Activated naive CD8-positive, alpha-beta T cell (primary cell): Measurements from ENCODE around the gene MAP3K8.
"Not testable (repeated sequence)": the region's sequence is repeated elsewhere in the genome, so short reads cannot be mapped to it uniquely, and the experiment has no call there.

Experiments used
- H3K27ac Mint-ChIP-seq: one replicate; pipeline ENCODE4 v1.8.0; 2021; ENCODE audit warnings: mixed read lengths
- H3K27me3 Mint-ChIP-seq: one replicate; pipeline ENCODE4 v1.8.0; 2021; ENCODE audit warnings: mixed read lengths
- H3K36me3 Mint-ChIP-seq: one replicate; pipeline ENCODE4 v1.8.0; 2021; ENCODE audit warnings: mixed read lengths
- H3K4me1 Mint-ChIP-seq: one replicate; pipeline ENCODE4 v1.8.0; 2021; ENCODE audit warnings: low read depth, mixed read lengths
- H3K4me3 Mint-ChIP-seq: one replicate; pipeline ENCODE4 v1.8.0; 2021; ENCODE audit warnings: mild to moderate bottlenecking, mixed read lengths
- H3K9me3 Mint-ChIP-seq: one replicate; pipeline ENCODE4 v1.8.0; 2021; ENCODE audit warnings: low read depth, mixed read lengths

The MAP3K8 gene

GRCh38 chr10:30453764-30454527, 20.0 kb downstream of the MAP3K8 start:
- H3K4me1 Mint-ChIP-seq, result peaks cover 20% of the 10 kb centered on the region
- H3K27ac Mint-ChIP-seq, result no peak overlapping the region
- H3K4me3 Mint-ChIP-seq, result no peak overlapping the region
- H3K9me3 Mint-ChIP-seq, result no peaks in the 10 kb centered on the region
- H3K36me3 Mint-ChIP-seq, result peaks cover 13% of the 10 kb centered on the region
- no peaks in the 10 kb centered on the region for H3K27me3 Mint-ChIP-seq

- H3K36me3 Mint-ChIP-seq, result peaks cover 9% of the 10 kb centered on the region
- no peak overlapping the region for H3K4me3 Mint-ChIP-seq
- H3K27me3 Mint-ChIP-seq, result no peaks in the 10 kb centered on the region
- H3K27ac Mint-ChIP-seq, result no peak overlapping the region
- peaks cover 20% of the 10 kb centered on the region for H3K4me1 Mint-ChIP-seq
- no peaks in the 10 kb centered on the region for H3K9me3 Mint-ChIP-seq
Observed at GRCh38 chr10:30454744-30455510, 20.9 kb downstream of the MAP3K8 start.

DNA sequence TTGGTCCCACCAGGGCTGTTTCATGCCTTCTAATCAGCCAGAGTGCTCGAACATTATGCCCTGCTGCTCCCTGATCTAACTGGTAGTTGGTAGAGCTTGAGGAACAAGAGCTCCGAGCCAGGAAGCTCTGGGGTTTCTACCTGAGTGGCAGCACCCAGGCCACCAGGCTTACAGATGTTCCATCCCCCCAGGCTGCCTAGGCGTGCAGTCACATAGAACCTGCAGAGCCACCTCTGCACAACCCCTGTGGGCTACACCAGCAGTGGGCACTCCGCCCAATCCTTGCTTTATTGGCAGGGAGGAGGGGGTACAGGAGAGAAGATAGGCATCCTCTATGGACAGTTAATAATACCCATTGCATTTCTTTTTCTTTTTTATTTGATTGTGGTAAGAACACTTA, 21.8 kb downstream of the MAP3K8 start:
- Mint-ChIP-seq H3K4me1 (peaks cover 20% of the 10 kb centered on the region), H3K9me3 (no peaks in the 10 kb centered on the region), H3K4me3 (peak overlapping the region; percentile 57), H3K36me3 (peaks cover 10% of the 10 kb centered on the region), H3K27me3 (no peaks in the 10 kb centered on the region), H3K27ac (peak overlapping the region; percentile 43)

- Mint-ChIP-seq H3K27ac (peak overlapping the region; percentile 43), H3K9me3 (no peaks in the 10 kb centered on the region), H3K4me1 (peaks cover 20% of the 10 kb centered on the region), H3K36me3 (peaks cover 12% of the 10 kb centered on the region), H3K4me3 (peak overlapping the region; percentile 57), H3K27me3 (no peaks in the 10 kb centered on the region)
Observed at GRCh38 chr10:30456266-30456665, 22.3 kb downstream of the MAP3K8 start.

- no peak overlapping the region for H3K27ac Mint-ChIP-seq
- H3K4me1 Mint-ChIP-seq, result peaks cover 20% of the 10 kb centered on the region
- no peaks in the 10 kb centered on the region for H3K27me3 Mint-ChIP-seq
- H3K9me3 Mint-ChIP-seq, result no peaks in the 10 kb centered on the region
- peaks cover 10% of the 10 kb centered on the region for H3K36me3 Mint-ChIP-seq
- H3K4me3 Mint-ChIP-seq, result no peak overlapping the region
Observed at GRCh38 chr10:30459283-30459682, 25.3 kb downstream of the MAP3K8 start.

DNA sequence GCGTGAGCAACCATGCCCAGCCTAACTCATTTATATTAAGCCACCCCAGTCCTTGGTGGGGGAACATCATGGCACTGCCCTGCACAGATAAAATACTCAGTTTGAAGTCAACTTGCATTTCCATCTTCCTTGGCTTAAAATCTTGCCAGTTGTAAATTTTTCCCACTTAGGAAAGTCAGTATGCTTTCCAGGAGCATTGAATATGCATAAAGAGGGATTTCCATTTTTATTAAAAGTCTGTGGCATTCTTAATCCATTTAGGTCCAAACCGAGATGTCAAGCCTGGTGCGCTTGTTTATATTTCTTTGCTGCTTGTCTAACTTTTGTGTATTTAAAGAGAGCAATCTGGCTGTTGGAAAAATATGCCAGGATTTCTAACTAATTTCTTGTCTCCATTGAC, 26.1 kb downstream of the MAP3K8 start:
- peaks cover 15% of the 10 kb centered on the region for H3K4me1 Mint-ChIP-seq
- H3K4me3 Mint-ChIP-seq, result no peak overlapping the region
- no peaks in the 10 kb centered on the region for H3K9me3 Mint-ChIP-seq
- H3K36me3 Mint-ChIP-seq, result peaks cover 10% of the 10 kb centered on the region
- no peaks in the 10 kb centered on the region for H3K27me3 Mint-ChIP-seq
- H3K27ac Mint-ChIP-seq, result no peak overlapping the region

DNA sequence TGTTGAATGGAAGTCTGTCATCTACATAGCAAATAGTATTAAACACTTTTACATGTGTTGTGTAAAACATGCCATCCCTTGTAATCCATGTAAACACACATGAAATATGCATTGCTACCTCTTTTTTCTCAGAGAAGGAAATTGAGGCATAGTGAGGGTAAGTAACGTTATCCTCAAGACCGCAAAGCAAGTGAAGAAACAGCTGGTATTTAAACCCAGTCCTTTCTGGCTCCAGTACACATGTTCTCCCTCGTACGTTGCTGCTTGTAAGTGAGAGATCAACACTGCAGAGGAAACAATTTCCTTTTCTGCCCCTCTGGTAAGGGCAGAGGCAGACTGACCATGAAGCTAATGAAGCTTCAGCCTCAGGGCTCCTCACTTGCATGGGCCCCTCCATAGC, 28.5 kb downstream of the MAP3K8 start:
- Mint-ChIP-seq H3K9me3 (no peaks in the 10 kb centered on the region), H3K4me3 (no peak overlapping the region), H3K27ac (no peak overlapping the region), H3K27me3 (no peaks in the 10 kb centered on the region), H3K36me3 (peaks cover 10% of the 10 kb centered on the region), H3K4me1 (peaks cover 1% of the 10 kb centered on the region)

DNA sequence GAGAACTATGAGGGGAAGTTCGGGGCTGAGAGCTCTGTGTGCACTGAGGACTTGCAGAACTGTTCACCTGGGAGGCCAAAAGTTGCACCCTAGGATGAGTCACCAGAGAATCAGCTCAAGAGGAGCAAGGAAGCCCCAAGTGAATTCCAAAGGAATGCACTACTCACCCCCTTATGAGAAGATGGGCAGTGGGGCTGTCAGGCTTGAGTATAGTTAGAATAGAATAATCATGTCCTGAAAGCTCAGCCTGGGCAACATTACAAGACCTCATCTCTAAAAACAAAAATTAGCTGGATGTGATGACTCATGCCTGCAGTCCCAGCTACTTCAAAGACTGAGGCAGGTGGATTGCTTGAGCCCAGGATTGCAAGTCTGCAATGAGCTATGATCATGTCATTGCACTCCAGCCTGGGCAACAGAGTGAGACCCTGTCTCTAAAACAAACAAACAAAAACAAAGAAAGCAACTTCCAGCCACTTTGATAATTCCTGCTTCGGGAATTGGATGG, 30.0 kb downstream of the MAP3K8 start:
- peaks cover 10% of the 10 kb centered on the region for H3K36me3 Mint-ChIP-seq
- no peak overlapping the region for H3K4me3 Mint-ChIP-seq
- no peaks in the 10 kb centered on the region for H3K9me3 Mint-ChIP-seq
- no peaks in the 10 kb centered on the region for H3K27me3 Mint-ChIP-seq
- H3K27ac Mint-ChIP-seq, result no peak overlapping the region
- peaks cover 4% of the 10 kb centered on the region for H3K4me1 Mint-ChIP-seq

- no peak overlapping the region for H3K4me3 Mint-ChIP-seq
- peaks cover 4% of the 10 kb centered on the region for H3K4me1 Mint-ChIP-seq
- H3K27ac Mint-ChIP-seq, result no peak overlapping the region
- no peaks in the 10 kb centered on the region for H3K27me3 Mint-ChIP-seq
- no peaks in the 10 kb centered on the region for H3K9me3 Mint-ChIP-seq
- H3K36me3 Mint-ChIP-seq, result peaks cover 10% of the 10 kb centered on the region
Observed at GRCh38 chr10:30464675-30465074, 30.7 kb downstream of the MAP3K8 start.

GRCh38 chr10:30466445-30466844, 32.5 kb downstream of the MAP3K8 start:
- no peaks in the 10 kb centered on the region for H3K36me3 Mint-ChIP-seq
- no peak overlapping the region for H3K27ac Mint-ChIP-seq
- H3K4me3 Mint-ChIP-seq, result no peak overlapping the region
- H3K9me3 Mint-ChIP-seq, result no peaks in the 10 kb centered on the region
- no peaks in the 10 kb centered on the region for H3K27me3 Mint-ChIP-seq
- peaks cover 4% of the 10 kb centered on the region for H3K4me1 Mint-ChIP-seq

GRCh38 chr10:30467651-30468338, 33.8 kb downstream of the MAP3K8 start:
- no peak overlapping the region for H3K27ac Mint-ChIP-seq

DNA sequence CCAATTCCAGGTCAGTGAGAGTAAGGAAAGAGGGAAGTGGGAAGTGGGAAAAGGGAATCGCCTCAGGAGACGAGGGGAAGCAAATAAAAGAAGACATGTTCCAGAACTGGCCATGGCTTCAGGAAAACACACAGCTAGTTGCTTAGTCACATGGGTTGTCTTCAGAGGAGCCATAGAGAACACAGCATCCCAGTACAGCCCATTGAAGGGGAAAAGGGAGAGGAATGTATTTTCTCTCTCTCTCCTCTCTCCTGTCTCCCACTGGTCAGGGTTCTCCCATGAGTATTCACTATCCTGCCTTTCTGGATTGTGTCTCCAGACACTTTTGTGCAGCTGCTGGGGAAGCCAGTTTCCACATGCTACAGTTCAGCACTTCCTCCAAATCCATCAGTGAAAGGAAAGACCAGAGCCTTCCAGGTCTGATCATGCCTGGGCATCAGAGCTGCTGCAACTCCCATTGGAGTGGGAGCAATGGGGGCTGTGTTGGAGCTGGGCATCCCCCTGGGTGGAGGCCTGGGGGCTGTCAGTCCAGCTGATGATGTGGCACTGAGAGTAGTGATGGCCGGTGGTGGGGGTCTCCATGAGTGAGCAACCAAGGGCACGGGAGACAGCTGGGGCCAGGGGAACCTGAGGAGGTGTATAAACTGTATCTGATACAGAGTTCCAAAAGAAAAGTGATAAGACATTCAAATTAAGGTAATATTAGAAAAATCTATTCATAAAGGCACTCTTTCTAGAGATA, 38.6 kb downstream of the MAP3K8 start:
- H3K27ac Mint-ChIP-seq, result no peak overlapping the region
- peaks cover 9% of the 10 kb centered on the region for H3K4me1 Mint-ChIP-seq
- H3K36me3 Mint-ChIP-seq, result peaks cover 2% of the 10 kb centered on the region
- H3K4me3 Mint-ChIP-seq, result no peak overlapping the region
- H3K9me3 Mint-ChIP-seq, result no peaks in the 10 kb centered on the region
- H3K27me3 Mint-ChIP-seq, result peaks cover 3% of the 10 kb centered on the region

More at GRCh38 chr10:30467651-30468338, 33.8 kb downstream of the MAP3K8 start:
- Mint-ChIP-seq H3K36me3 (no peaks in the 10 kb centered on the region), H3K27me3 (no peaks in the 10 kb centered on the region), H3K4me1 (peaks cover 4% of the 10 kb centered on the region), H3K4me3 (no peak overlapping the region), H3K9me3 (no peaks in the 10 kb centered on the region)

DNA sequence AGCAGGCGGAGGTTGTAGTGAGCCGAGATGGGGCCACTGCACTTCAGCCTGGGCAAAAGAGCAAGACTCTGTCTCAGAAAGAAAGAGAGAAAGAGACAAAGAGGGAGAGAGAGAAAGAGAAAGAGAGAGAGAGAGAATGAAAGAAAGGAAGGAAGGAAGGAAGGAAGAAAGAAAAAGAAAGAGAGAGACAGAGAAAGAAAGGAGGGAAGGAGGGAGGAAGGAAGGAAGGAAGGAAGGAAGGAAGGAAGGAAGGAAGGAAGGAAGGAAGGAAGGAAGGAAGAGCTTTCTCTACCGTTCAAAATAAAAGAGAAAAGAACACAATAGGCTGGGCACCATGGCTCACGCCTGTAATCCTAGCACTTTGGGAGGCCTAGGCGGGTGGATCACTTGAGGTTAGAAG, 41.5 kb downstream of the MAP3K8 start:
- not testable (repeated sequence) for H3K27me3 Mint-ChIP-seq, H3K4me1 Mint-ChIP-seq, H3K4me3 Mint-ChIP-seq, H3K36me3 Mint-ChIP-seq, H3K9me3 Mint-ChIP-seq
- peak overlapping the region; percentile 16 for H3K27ac Mint-ChIP-seq

DNA sequence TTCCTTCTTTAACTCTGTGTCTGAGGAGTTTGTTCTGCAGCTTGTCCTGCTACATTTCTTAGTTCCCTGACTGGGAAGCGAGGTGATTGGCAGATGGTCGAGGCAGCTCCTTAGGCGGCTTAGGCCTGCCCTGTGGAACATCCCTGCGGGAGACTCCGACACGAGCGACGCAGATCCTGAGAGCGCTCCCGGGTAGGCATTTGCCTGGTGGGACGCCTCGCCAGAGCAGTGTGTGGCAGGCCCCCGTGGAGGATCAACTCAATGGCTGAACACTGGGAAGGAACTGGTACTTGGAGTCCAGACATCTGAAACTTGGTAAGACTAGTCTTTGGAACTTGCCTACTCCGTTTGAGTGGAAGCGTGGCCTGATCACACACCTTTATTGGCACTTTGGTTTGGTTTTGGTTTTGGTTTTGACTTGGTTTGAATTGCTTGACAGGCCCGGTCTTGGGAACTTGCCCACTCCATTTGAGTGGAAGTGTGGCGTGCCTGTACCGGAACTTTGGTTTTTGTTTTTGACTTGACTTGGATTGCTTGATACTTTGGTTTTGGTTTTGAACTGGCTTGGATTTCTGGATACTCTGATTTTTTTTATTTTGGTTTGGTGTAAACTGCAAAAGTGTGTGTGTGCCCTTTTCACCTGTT, 42.6 kb downstream of the MAP3K8 start:
- H3K9me3 Mint-ChIP-seq, result peaks cover 6% of the 10 kb centered on the region
- peaks cover 3% of the 10 kb centered on the region for H3K27me3 Mint-ChIP-seq
- no peak overlapping the region for H3K27ac Mint-ChIP-seq
- H3K36me3 Mint-ChIP-seq, result peaks cover 4% of the 10 kb centered on the region
- peaks cover 6% of the 10 kb centered on the region for H3K4me1 Mint-ChIP-seq
- no peak overlapping the region for H3K4me3 Mint-ChIP-seq
